Stimulated activated CD4-positive, alpha-beta T cell treated with anti-CD3 and anti-CD28 coated beads, Interleukin-15, amount 100 ng/mL, for 48 hours (primary cell): ENCODE measurements around the gene TNFRSF9.
A peak's percentile ranks its signal among the peaks of the same experiment; 100 is the strongest.
"Not testable (repeated sequence)": the region's sequence is repeated elsewhere in the genome, so short reads cannot be mapped to it uniquely, and the experiment has no call there.

Source experiments
- DNase-seq, 2 donors: peaks; one replicate each; pipeline ENCODE4 v3.0.0-alpha.2; 2020; ENCODE audit warnings: low read depth in 2 of 2

Gene TNFRSF9

DNA sequence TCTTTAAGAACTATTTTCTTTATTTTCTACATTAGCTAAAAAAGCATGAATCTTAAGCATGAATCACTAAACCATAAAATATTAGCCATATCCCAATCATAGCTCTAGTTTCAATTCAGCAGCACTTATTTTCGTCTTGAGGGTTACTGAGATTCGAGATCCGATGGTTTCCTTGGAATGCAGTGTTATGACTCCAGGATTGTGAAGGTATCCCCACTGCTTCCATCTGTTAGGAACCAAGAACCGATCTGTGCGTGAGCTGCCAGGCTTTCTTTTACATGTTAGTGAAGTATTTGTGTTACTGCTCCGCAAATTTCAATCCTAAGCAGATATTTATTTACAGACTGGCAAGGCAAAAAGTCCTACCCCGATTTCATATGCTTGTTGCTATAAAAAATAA, 18.8 kb downstream of the TNFRSF9 start:
- DNase-seq, result no peak

DNA sequence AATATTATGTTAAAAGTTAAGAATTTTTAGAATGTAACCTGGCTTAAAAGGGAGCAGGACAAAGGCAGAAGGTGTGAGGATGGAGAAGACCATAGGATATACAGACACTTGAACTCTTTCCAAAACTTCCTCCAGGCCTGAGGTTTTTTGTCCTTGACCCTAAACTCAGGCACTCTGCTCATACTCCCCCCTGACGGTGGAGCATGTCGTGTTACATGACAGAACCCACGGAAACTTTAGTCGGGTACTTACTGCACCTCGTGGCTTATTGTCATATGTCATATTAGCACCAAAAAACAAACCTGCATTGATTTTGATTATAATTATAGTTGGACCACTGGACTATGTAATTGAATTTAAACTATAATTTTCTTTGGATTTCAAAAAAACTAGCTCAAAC, 20.8 kb downstream of the TNFRSF9 start:
- no peak for DNase-seq

DNA sequence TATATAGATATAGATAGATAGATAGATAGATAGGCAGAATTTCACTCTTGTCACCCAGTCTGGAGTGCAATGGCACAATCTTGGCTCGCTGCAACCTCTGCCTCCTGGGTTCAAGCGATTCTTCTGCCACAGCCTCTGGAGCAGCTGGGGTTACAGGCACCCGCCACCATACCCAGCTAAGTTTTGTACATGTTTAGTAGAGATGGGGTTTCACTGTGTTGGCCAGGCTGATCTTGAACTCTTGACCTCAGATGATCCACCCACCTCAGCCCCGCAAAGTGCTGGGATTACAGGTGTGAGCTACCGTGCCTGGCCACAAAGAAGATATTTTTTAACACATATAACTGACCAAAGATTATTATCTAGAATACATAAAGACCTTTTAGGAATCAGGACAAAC, 22.7 kb downstream of the TNFRSF9 start:
- not testable (repeated sequence) for DNase-seq

GRCh38 chr1:7916501-7916830, 24.2 kb downstream of the TNFRSF9 start:
- no peak for DNase-seq

- DNase-seq, result no peak
Observed at GRCh38 chr1:7915826-7916500, 24.7 kb downstream of the TNFRSF9 start.

DNA sequence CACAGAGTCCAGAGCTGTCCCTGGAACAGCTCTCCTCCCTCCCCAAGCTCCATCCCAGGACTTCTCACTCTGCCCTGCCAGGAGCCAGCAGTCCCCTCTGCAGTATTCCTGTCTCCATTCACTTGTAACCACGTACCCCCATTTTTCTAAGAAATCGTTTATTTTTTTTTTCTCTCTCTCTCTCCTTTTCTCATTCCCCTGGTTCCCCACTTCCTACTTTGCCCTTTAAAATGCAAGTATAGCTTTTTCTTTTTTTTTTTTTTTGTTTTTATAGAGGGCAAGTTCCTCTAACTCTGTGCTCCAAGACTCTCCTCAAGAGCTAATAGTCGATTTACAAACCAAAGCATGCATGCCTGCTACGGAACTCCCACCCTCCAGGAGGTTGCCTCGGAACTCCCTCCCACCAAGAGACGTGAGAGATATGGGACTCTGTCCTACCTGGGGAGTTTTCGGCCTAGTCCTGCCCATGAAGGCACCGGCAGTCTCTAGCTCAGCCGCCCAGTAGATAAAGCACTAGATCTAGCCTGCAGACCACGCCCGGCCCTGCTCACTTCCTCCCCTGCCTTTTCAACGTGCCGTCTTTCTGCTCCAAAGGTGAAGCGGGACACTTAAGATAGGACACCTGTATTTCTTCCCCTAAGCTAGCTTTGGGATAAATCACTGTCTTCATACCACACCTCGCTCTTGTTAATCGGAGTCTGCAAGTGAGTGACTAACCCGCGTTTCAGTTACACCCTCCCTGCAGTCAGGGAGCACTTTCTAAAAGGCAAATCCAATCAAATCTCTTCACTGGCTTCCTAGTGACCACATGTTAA, 27.7 kb downstream of the TNFRSF9 start:
- no peak for DNase-seq

GRCh38 chr1:7912145-7912544, 28.5 kb downstream of the TNFRSF9 start:
- no peak for DNase-seq

- no peak for DNase-seq
Observed at GRCh38 chr1:7905262-7905661, 35.4 kb downstream of the TNFRSF9 start.

- peak; percentile 45 to 48 for DNase-seq
Observed at GRCh38 chr1:7902478-7903085, 38.1 kb downstream of the TNFRSF9 start.

GRCh38 chr1:7899741-7900140, 40.9 kb downstream of the TNFRSF9 start:
- no peak for DNase-seq

GRCh38 chr1:7898962-7899361, 41.7 kb downstream of the TNFRSF9 start:
- DNase-seq, result no peak

DNA sequence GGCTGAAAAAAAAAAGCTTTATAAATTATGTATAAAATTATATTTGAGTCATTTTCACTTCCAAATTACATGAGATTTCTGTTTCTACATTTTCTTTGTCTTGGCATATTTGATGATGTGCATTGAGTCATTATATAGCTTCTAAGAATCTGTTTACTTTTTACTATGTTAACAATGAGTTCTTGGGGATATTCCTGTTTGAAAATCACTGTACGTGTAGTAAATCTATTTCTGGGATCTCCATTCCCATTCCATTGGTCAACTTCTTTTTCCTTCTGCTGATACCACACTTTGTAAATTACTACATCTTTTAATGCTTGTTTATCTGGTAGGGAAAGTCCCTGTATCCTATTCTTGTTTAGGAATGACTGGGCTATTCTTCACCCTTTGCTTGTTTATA, 43.6 kb downstream of the TNFRSF9 start:
- no peak for DNase-seq

DNA sequence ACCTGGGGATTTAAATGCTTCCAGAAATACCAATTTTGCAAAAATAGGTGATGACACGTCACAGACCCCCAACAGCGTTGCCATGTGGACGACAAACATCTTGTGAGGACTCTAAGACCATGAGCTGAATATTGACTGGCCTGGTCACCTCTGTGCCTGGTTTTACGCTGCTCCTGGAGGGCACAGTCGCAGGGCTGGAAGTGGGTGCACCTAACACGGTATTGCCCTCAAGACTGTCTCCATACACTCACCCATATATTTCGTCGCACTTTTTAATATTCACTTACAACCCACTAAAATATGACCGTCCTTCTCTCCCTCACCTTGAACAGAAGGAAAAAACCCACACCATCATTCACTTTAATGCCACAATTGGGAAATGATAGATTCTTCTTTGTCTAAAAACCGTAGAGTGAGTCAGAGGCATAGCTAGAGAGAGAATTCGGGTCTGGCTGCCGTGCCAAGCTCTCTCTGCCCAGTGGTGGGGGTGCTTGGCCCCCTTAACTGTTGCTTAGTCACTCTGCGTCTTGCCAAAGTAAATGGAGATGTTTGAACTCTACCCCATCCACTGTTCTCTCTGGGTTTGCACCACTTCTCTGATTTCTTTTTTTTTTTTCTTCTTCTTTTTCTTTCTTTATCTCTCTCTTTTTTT, 47.0 kb downstream of the TNFRSF9 start:
- no peak for DNase-seq

DNA sequence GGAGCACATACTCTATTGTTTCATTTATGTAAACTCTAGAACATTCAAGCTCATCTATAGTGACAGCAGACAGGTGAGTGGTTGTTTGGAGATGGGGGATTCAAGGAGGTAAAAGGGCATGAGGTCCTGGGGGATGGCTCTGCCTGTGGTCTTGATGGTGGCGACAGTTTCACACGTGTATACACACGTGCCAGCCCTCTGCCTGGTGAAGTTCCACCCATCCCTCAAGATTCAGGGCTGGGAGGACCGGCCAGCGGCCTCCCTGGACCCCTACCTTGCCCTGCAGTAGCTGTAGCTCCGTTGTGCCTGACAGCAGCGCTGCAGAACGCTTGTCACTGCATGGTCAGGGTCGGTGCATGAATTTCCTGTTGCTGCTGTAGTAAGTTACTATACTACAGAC, 48.8 kb downstream of the TNFRSF9 start:
- no peak for DNase-seq

DNA sequence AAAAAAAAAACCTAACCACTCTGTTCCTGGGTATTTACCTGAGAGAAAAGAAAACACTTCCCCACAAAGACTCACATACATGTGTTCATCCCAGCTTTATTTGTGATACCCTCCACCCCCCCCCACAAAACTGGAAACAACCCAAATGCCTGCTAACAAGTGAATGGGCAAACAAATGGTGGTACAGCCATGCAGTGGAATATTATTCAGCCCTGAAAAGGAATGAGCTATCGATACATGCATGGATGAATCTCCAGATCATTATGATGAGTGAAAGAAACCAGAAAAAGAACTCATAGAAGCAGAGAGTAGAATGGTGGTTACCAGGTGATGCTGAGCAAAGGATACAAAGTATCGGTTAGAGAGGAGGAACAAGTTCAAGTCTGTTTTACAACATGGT, 49.8 kb downstream of the TNFRSF9 start:
- DNase-seq, result no peak

- no peak for DNase-seq
Observed at GRCh38 chr1:7888248-7889081, 52.2 kb downstream of the TNFRSF9 start.

GRCh38 chr1:7886405-7886745, 54.3 kb downstream of the TNFRSF9 start:
- no peak for DNase-seq

DNA sequence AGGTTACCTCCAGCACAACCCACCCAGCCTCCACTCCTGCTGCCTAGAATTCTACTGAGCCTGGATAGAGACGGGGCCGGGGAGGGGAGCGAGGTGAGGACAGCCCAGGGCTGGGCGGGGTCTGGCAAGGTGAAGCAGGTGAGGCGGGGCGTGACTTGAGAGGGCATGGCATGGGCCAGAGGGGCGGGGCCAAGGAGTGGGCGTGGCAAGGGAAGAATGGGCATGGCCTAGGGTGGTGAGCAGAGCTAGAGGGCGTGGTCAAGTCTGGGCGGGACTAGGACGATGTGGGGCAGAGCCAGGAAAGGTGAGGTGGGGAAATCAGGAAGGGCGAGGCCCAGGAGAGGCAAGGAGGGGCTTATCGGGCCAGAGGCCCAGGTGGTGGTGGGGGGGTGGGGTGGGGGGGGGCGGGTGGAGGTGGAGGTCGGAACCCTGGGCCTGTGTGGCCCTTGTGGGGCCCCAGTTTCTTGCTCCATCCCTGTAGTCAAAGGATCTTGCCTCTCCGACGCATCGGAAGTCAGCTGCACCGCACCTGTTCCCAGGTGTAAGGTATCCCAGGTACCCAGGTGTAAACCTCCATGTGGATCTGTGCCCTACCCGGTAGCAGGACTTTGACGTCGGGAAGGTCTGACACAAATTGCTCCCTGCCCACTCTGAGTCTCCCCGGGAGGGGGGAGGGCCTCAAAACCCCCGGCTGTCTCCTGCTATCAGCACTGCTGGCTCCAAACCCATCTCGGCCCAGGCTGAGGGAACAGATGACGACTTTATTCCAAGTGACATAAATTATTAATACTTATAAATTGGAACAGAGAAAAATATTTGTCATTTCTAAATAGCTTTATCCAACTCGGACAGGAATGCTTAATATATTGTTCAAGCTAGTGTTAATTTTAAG, 54.9 kb downstream of the TNFRSF9 start:
- peak; percentile 10 to 33 for DNase-seq

- no peak for DNase-seq
Observed at GRCh38 chr1:7884757-7885156, 55.9 kb downstream of the TNFRSF9 start.

DNA sequence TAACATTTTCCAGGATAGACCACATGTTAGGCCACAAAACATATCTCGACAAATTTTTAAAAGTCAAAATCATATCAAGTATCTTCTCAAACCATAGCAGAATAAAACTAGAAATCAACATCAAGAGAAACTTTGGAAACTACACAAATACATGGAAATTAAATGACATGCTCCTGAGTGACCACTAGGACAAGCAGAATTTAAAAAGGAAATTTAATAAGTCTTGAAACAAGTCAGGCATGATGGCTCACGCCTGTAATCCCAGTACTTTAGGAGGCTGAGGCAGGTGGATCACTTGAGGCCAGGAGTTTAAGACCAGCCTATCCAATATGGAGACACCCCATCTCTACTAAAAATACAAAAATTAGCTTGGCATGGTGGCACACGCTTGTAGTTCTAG, 61.4 kb downstream of the TNFRSF9 start:
- DNase-seq, result no peak

DNA sequence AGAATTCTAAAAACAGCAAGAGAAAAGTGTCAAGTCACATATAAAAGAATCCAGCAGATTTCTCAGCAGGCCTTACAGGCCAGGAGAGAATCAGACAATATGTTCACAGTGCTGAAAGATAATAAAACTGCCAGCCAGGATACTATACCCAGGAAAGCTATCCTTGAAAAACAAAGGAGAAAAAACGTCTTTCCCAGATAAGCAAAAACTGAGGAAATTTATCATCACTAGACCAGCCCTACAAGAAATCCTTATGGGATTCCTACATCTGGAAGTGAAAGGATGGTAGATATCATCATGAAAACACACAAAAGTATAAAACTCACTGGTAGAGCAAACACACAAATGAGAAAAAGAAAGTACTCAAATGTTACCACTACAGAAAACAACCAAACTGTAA, 62.6 kb downstream of the TNFRSF9 start:
- DNase-seq, result no peak
